Upper lobe of right lung (tissue), 1 donor: ENCODE results near the gene ATRIP. TPM values are rescaled to one million over a fixed set of nuclear protein-coding genes. Genes with fewer than 3 reads are reported as not detected.

Experiments
- ATAC-seq: fragments of 200-7000 bp; cut with Tn5 transposase; one replicate; pipeline ENCODE4 v1.9.1; 2020; ENCODE audit warnings: mild to moderate bottlenecking, moderate library complexity
- DNase-seq: peaks from one replicate; pipeline ENCODE4 v3.0.0-alpha.2; 2020
- H3K27ac ChIP-seq: fragments of 200-600 bp; one replicate; pipeline ENCODE4 v1.8.0; 2022
- H3K27me3 ChIP-seq: fragments of 200-600 bp; one replicate; pipeline ENCODE4 v1.8.0; 2022; ENCODE audit warnings: mild to moderate bottlenecking
- H3K36me3 ChIP-seq: fragments of 200-600 bp; one replicate; pipeline ENCODE4 v1.8.0; 2022
- H3K4me1 ChIP-seq: fragments of 200-600 bp; one replicate; pipeline ENCODE4 v1.8.0; 2022
- H3K4me3 ChIP-seq: fragments of 200-600 bp; one replicate; pipeline ENCODE4 v1.8.0; 2022; ENCODE audit warnings: mild to moderate bottlenecking
- H3K9me3 ChIP-seq: fragments of 200-600 bp; one replicate; pipeline ENCODE4 v1.8.0; 2022
- CTCF ChIP-seq: fragments of 200-600 bp; IDR thresholded peaks from one replicate; pipeline ENCODE4 v1.8.0; 2022; ENCODE audit warnings: antibody characterized with exemption
- intact Hi-C: fragments of 100-400 bp; cut with DNase I; formaldehyde crosslinking; loops from one replicate; pipeline ENCODE4 v1.11.0; 2022
- total RNA-seq: library from RNA; stranded (reverse); fragmentation: NEBNext Ultra II Directional; extraction: Animal tissue kit (Norgen Biotek cat#: 25700); gene quantifications from one replicate; pipeline ENCODE4 v1.2.1, GENCODE V29; 2021
- donor health status: DM: no; HTN: yes; CAD: no; lungs with severe emphysema.

Gene ATRIP
- total RNA-seq, 1 donor from 2014 or later, result 5.3 TPM

- Histone ChIP-seq H3K4me3 (no peak overlapping the region), H3K36me3 (no peaks in the 10 kb centered on the region), H3K9me3 (no peaks in the 10 kb centered on the region), H3K27me3 (no peaks in the 10 kb centered on the region), H3K4me1 (no peaks in the 10 kb centered on the region), H3K27ac (no peak overlapping the region)
- ATAC-seq (no peak), DNase-seq (no peak)
- intact Hi-C loops, result no loop called here
- TF ChIP-seq CTCF, result no peak
These were observed 68.1 kb downstream of the ATRIP start for GRCh38 chr3:48514431-48515227.

Other genes starting within 250 kb of the ATRIP start
- not detected for gene CAMP, start 223.2 kb upstream of the ATRIP start, total RNA-seq
- gene ZNF589, start 205.6 kb upstream of the ATRIP start, total RNA-seq, result 14.6 TPM
- gene NME6, start 145.4 kb upstream of the ATRIP start, total RNA-seq, result 29.5 TPM
- gene SPINK8, start 113.1 kb upstream of the ATRIP start, total RNA-seq, result not detected
- gene FBXW12, start 74.5 kb upstream of the ATRIP start, total RNA-seq, result not detected
- 103 TPM for gene PLXNB1, start 16.7 kb upstream of the ATRIP start, total RNA-seq
- gene CCDC51, start 6.6 kb upstream of the ATRIP start, total RNA-seq, result 11.4 TPM
- gene TMA7, start 6.5 kb upstream of the ATRIP start, total RNA-seq, result 169 TPM
- gene SHISA5, start 57.4 kb downstream of the ATRIP start, total RNA-seq, result 163 TPM
- 11.0 TPM for gene PFKFB4, start 110.1 kb downstream of the ATRIP start, total RNA-seq
- not detected for gene UCN2, start 117.0 kb downstream of the ATRIP start, total RNA-seq
- 3.7 TPM for gene COL7A1, start 148.6 kb downstream of the ATRIP start, total RNA-seq
- 126 TPM for gene UQCRC1, start 162.9 kb downstream of the ATRIP start, total RNA-seq
- gene TMEM89, start 175.0 kb downstream of the ATRIP start, total RNA-seq, result not detected
- 19.9 TPM for gene SLC26A6, start 188.7 kb downstream of the ATRIP start, total RNA-seq
- 1.2 TPM for gene CELSR3, start 216.1 kb downstream of the ATRIP start, total RNA-seq
- 18.3 TPM for gene NCKIPSD, start 239.2 kb downstream of the ATRIP start, total RNA-seq